Measurements from ENCODE around the gene BCAS3.

The BCAS3 gene

DNA sequence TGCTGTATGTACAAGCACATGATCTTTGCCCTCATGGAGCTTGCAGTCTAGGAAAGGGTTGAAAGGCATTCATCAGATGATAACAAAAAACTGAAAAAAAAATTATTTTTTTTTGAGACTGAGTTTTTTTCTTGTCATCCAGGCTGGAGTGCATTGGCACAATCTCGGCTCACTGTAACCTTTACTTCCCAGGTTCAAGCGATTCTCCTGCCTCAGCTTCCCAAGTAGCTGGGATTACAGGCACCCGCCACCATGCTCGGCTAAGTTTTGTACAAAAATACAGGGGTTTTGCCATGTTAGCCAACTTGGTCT, 38.7 kb upstream of the BCAS3 start:
- no peaks in the 10 kb centered on the region for H3K9me3 ChIP-seq (ENCODE audit: control extremely low read depth in 1 of 5, control insufficient read depth in 4 of 5, insufficient read depth in 2 of 5, low read depth in 1 of 5, low read length in 4 of 5)
- ChIA-PET CTCF (interaction anchor here (1.2 to 3.8 kb wide), 5 partner anchors 9 to 62 kb away, joined by 3 to 23 read pairs (median 12); partner anchors contain the start of gene PPM1D), POLR2A (interaction anchor here (1.2 kb wide), 1 partner anchor 70 kb away, joined by 3 read pairs; no protein-coding TSS in a partner anchor)
- DNase-seq, result no peak
- 86% methylated on average over 4 of the region's 4 CpGs for WGBS (ENCODE audit: insufficient coverage)
- no peak overlapping the region for H3K4me3 ChIP-seq (ENCODE audit: control insufficient read depth in 1 of 7, extremely low read depth in 1 of 7, insufficient read depth in 4 of 7, low read depth in 2 of 7, low read length in 6 of 7)
- peaks cover 0 to 2% (median 0%) of the 10 kb centered on the region in 4 experiments for H3K4me1 ChIP-seq (ENCODE audit: control extremely low read depth in 1 of 4, control insufficient read depth in 4 of 4, insufficient read depth in 4 of 4, low read length in 3 of 4)
- H3K27ac ChIP-seq (ENCODE audit: insufficient read depth in 1 of 2, low read depth in 1 of 2, low read length in 2 of 2, poor library complexity in 1 of 2, severe bottlenecking in 2 of 2), result no peak overlapping the region
- no peaks in the 10 kb centered on the region for H3K27me3 ChIP-seq (replicated peaks in 2 of 5; ENCODE audit: control insufficient read depth in 4 of 5, insufficient read depth in 5 of 5, low read length in 4 of 5)
- H3K36me3 ChIP-seq (ENCODE audit: control insufficient read depth in 4 of 4, insufficient read depth in 4 of 4, low read length in 3 of 4), result peaks cover 5 to 36% (median 30%) of the 10 kb centered on the region in 4 experiments

GRCh38 chr17:60640503-60640902, 37.1 kb upstream of the BCAS3 start:
- POLR2A ChIA-PET, result no interaction called here
- H3K4me3 ChIP-seq (ENCODE audit: control insufficient read depth in 1 of 7, extremely low read depth in 1 of 7, insufficient read depth in 4 of 7, low read depth in 2 of 7, low read length in 6 of 7), result no peak overlapping the region
- DNase-seq, result peak; percentile 13 to 38 (median 35)
- H3K27ac ChIP-seq (ENCODE audit: insufficient read depth in 1 of 2, low read depth in 1 of 2, low read length in 2 of 2, poor library complexity in 1 of 2, severe bottlenecking in 2 of 2), result no peak overlapping the region
- H3K9me3 ChIP-seq (ENCODE audit: control extremely low read depth in 1 of 5, control insufficient read depth in 4 of 5, insufficient read depth in 2 of 5, low read depth in 1 of 5, low read length in 4 of 5), result no peaks in the 10 kb centered on the region
- H3K36me3 ChIP-seq (ENCODE audit: control insufficient read depth in 4 of 4, insufficient read depth in 4 of 4, low read length in 3 of 4), result peaks cover 5 to 29% (median 26%) of the 10 kb centered on the region in 4 experiments
- H3K4me1 ChIP-seq (ENCODE audit: control extremely low read depth in 1 of 4, control insufficient read depth in 4 of 4, insufficient read depth in 4 of 4, low read length in 3 of 4), result peaks cover 0 to 2% (median 0%) of the 10 kb centered on the region in 4 experiments
- CTCF ChIA-PET, result interaction anchor here (0.9 to 3.8 kb wide), 10 partner anchors 9 to 409 kb away, joined by 3 to 23 read pairs (median 4); no protein-coding TSS in a partner anchor
- no CpG with 5 or more reads among the region's 2 CpGs for WGBS (ENCODE audit: insufficient coverage)
- H3K27me3 ChIP-seq (replicated peaks in 2 of 5; ENCODE audit: control insufficient read depth in 4 of 5, insufficient read depth in 5 of 5, low read length in 4 of 5), result no peaks in the 10 kb centered on the region

DNA sequence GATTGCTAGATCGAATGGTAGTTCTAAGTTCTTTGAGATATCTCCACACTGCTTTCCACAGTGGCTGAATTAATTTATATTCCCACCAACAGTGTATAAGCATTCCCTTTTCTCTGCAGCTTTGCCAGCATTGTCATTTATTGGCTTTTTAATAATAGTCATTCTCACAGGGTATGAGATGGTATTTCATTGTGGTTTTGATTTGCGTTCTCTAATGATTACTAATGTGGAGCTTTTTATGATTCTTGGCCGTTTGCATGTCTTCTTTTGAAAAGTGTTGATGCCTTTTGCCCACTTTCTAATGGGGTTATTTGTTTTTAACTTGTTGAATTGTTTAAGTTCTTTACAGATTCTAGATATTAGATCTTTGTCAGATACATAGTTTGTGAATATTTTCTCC, 36.5 kb upstream of the BCAS3 start:
- POLR2A ChIA-PET, result no interaction called here
- WGBS (ENCODE audit: insufficient coverage), result 100% methylated on average over 2 of the region's 3 CpGs
- DNase-seq, result no peak

GRCh38 chr17:60641810-60642220, 35.8 kb upstream of the BCAS3 start:
- Histone ChIP-seq H3K27ac (ENCODE audit: insufficient read depth in 1 of 2, low read depth in 1 of 2, low read length in 2 of 2, poor library complexity in 1 of 2, severe bottlenecking in 2 of 2) (no peak overlapping the region), H3K9me3 (ENCODE audit: control extremely low read depth in 1 of 5, control insufficient read depth in 4 of 5, insufficient read depth in 2 of 5, low read depth in 1 of 5, low read length in 4 of 5) (no peaks in the 10 kb centered on the region), H3K36me3 (ENCODE audit: control insufficient read depth in 4 of 4, insufficient read depth in 4 of 4, low read length in 3 of 4) (peaks cover 5 to 17% (median 14%) of the 10 kb centered on the region in 4 experiments), H3K4me1 (ENCODE audit: control extremely low read depth in 1 of 4, control insufficient read depth in 4 of 4, insufficient read depth in 4 of 4, low read length in 3 of 4) (peaks cover 0 to 3% (median 1%) of the 10 kb centered on the region in 4 experiments), H3K27me3 (replicated peaks in 2 of 5; ENCODE audit: control insufficient read depth in 4 of 5, insufficient read depth in 5 of 5, low read length in 4 of 5) (no peaks in the 10 kb centered on the region), H3K4me3 (ENCODE audit: control insufficient read depth in 1 of 7, extremely low read depth in 1 of 7, insufficient read depth in 4 of 7, low read depth in 2 of 7, low read length in 6 of 7) (no peak overlapping the region)
- ChIA-PET POLR2A (no interaction called here), CTCF (interaction anchor here (0.8 to 3.8 kb wide), 5 partner anchors 11 to 410 kb away, joined by 3 to 23 read pairs (median 4); no protein-coding TSS in a partner anchor)
- peak; percentile 83 to 90 (median 87) for DNase-seq
- WGBS (ENCODE audit: insufficient coverage), result no CpG with 5 or more reads among the region's 1 CpG

More for the DNA sequence above, 36.5 kb upstream of the BCAS3 start:
- CTCF ChIA-PET, result interaction anchor here (0.8 to 3.8 kb wide), 11 partner anchors 8 to 409 kb away, joined by 3 to 23 read pairs (median 3); no protein-coding TSS in a partner anchor
- Histone ChIP-seq H3K27me3 (replicated peaks in 2 of 5; ENCODE audit: control insufficient read depth in 4 of 5, insufficient read depth in 5 of 5, low read length in 4 of 5) (no peaks in the 10 kb centered on the region), H3K36me3 (ENCODE audit: control insufficient read depth in 4 of 4, insufficient read depth in 4 of 4, low read length in 3 of 4) (peaks cover 5 to 23% (median 20%) of the 10 kb centered on the region in 4 experiments), H3K4me3 (ENCODE audit: control insufficient read depth in 1 of 7, extremely low read depth in 1 of 7, insufficient read depth in 4 of 7, low read depth in 2 of 7, low read length in 6 of 7) (no peak overlapping the region), H3K27ac (ENCODE audit: insufficient read depth in 1 of 2, low read depth in 1 of 2, low read length in 2 of 2, poor library complexity in 1 of 2, severe bottlenecking in 2 of 2) (no peak overlapping the region), H3K4me1 (ENCODE audit: control extremely low read depth in 1 of 4, control insufficient read depth in 4 of 4, insufficient read depth in 4 of 4, low read length in 3 of 4) (peaks cover 0 to 2% (median 0%) of the 10 kb centered on the region in 4 experiments), H3K9me3 (ENCODE audit: control extremely low read depth in 1 of 5, control insufficient read depth in 4 of 5, insufficient read depth in 2 of 5, low read depth in 1 of 5, low read length in 4 of 5) (no peaks in the 10 kb centered on the region)

GRCh38 chr17:60645918-60646523, 31.6 kb upstream of the BCAS3 start:
- ChIA-PET POLR2A (no interaction called here), CTCF (no interaction called here)
- no peak for DNase-seq
- no peak overlapping the region for H3K4me3 ChIP-seq (ENCODE audit: control insufficient read depth in 1 of 7, extremely low read depth in 1 of 7, insufficient read depth in 4 of 7, low read depth in 2 of 7, low read length in 6 of 7)
- H3K9me3 ChIP-seq (ENCODE audit: control extremely low read depth in 1 of 5, control insufficient read depth in 4 of 5, insufficient read depth in 2 of 5, low read depth in 1 of 5, low read length in 4 of 5), result no peaks in the 10 kb centered on the region
- peak overlapping the region in 1 of 2 experiments; percentile 25 for H3K27ac ChIP-seq (ENCODE audit: insufficient read depth in 1 of 2, low read depth in 1 of 2, low read length in 2 of 2, poor library complexity in 1 of 2, severe bottlenecking in 2 of 2)
- peaks cover 0 to 4% (median 1%) of the 10 kb centered on the region in 4 experiments for H3K4me1 ChIP-seq (ENCODE audit: control extremely low read depth in 1 of 4, control insufficient read depth in 4 of 4, insufficient read depth in 4 of 4, low read length in 3 of 4)
- H3K36me3 ChIP-seq (ENCODE audit: control insufficient read depth in 4 of 4, insufficient read depth in 4 of 4, low read length in 3 of 4), result peaks cover 2 to 29% (median 14%) of the 10 kb centered on the region in 4 experiments
- H3K27me3 ChIP-seq (replicated peaks in 2 of 5; ENCODE audit: control insufficient read depth in 4 of 5, insufficient read depth in 5 of 5, low read length in 4 of 5), result no peaks in the 10 kb centered on the region
- 100% methylated on average over 3 of the region's 3 CpGs for WGBS (ENCODE audit: insufficient coverage)

GRCh38 chr17:60646701-60647100, 30.9 kb upstream of the BCAS3 start:
- Histone ChIP-seq H3K4me1 (ENCODE audit: control extremely low read depth in 1 of 4, control insufficient read depth in 4 of 4, insufficient read depth in 4 of 4, low read length in 3 of 4) (peaks cover 0 to 4% (median under 1%) of the 10 kb centered on the region in 4 experiments), H3K4me3 (ENCODE audit: control insufficient read depth in 1 of 7, extremely low read depth in 1 of 7, insufficient read depth in 4 of 7, low read depth in 2 of 7, low read length in 6 of 7) (no peak overlapping the region), H3K27ac (ENCODE audit: insufficient read depth in 1 of 2, low read depth in 1 of 2, low read length in 2 of 2, poor library complexity in 1 of 2, severe bottlenecking in 2 of 2) (no peak overlapping the region), H3K9me3 (ENCODE audit: control extremely low read depth in 1 of 5, control insufficient read depth in 4 of 5, insufficient read depth in 2 of 5, low read depth in 1 of 5, low read length in 4 of 5) (no peaks in the 10 kb centered on the region), H3K27me3 (replicated peaks in 2 of 5; ENCODE audit: control insufficient read depth in 4 of 5, insufficient read depth in 5 of 5, low read length in 4 of 5) (no peaks in the 10 kb centered on the region), H3K36me3 (ENCODE audit: control insufficient read depth in 4 of 4, insufficient read depth in 4 of 4, low read length in 3 of 4) (peaks cover 2 to 29% (median 17%) of the 10 kb centered on the region in 4 experiments)
- 100% methylated on average over 1 of the region's 3 CpGs for WGBS (ENCODE audit: insufficient coverage)
- ChIA-PET CTCF (no interaction called here), POLR2A (no interaction called here)
- DNase-seq, result no peak

DNA sequence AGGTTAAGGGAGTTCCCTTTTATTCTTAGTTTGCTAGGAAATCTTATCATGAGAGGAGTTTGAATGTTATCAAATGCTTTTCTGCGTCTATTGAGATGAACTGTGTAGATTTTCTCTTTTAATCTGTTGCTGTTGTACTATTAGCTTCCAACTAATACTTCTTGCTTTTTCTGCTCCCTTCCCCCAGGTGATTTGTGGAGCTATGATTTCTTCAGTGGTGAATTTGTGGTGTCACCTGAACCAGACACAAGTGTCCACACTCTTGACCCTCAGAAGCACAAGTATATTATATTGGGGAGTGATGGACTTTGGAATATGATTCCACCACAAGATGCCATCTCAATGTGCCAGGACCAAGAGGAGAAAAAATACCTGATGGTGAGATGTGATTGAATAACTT, 29.9 kb upstream of the BCAS3 start:
- Histone ChIP-seq H3K4me1 (ENCODE audit: control extremely low read depth in 1 of 4, control insufficient read depth in 4 of 4, insufficient read depth in 4 of 4, low read length in 3 of 4) (peaks cover 0 to 4% (median 2%) of the 10 kb centered on the region in 4 experiments), H3K9me3 (ENCODE audit: control extremely low read depth in 1 of 5, control insufficient read depth in 4 of 5, insufficient read depth in 2 of 5, low read depth in 1 of 5, low read length in 4 of 5) (no peaks in the 10 kb centered on the region), H3K36me3 (ENCODE audit: control insufficient read depth in 4 of 4, insufficient read depth in 4 of 4, low read length in 3 of 4) (peaks cover 2 to 29% (median 18%) of the 10 kb centered on the region in 4 experiments), H3K4me3 (ENCODE audit: control insufficient read depth in 1 of 7, extremely low read depth in 1 of 7, insufficient read depth in 4 of 7, low read depth in 2 of 7, low read length in 6 of 7) (no peak overlapping the region), H3K27me3 (replicated peaks in 2 of 5; ENCODE audit: control insufficient read depth in 4 of 5, insufficient read depth in 5 of 5, low read length in 4 of 5) (no peaks in the 10 kb centered on the region), H3K27ac (ENCODE audit: insufficient read depth in 1 of 2, low read depth in 1 of 2, low read length in 2 of 2, poor library complexity in 1 of 2, severe bottlenecking in 2 of 2) (no peak overlapping the region)
- POLR2A ChIA-PET, result no interaction called here
- no CpG with 5 or more reads among the region's 1 CpG for WGBS (ENCODE audit: insufficient coverage)
- CTCF ChIA-PET, result interaction anchor here (3.6 kb wide), 1 partner anchor 8 kb away, joined by 14 read pairs; no protein-coding TSS in a partner anchor
- no peak for DNase-seq

Measured in common myeloid progenitor, CD34-positive (primary cell).